ENCODE measurements around the gene SUPT7L. TPM values are rescaled to one million over a fixed set of nuclear protein-coding genes. Genes with fewer than 3 reads are reported as not detected.
A peak's percentile ranks its signal among the peaks of the same experiment; 100 is the strongest.
"Not testable (repeated sequence)": the region's sequence is repeated elsewhere in the genome, so short reads cannot be mapped to it uniquely, and the experiment has no call there.

Gene SUPT7L
- total RNA-seq, 2 experiments from 2014 or later, result 36.5 to 37.2 TPM

- Mint-ChIP-seq H3K4me1 (peaks cover 31% of the 10 kb centered on the region), H3K4me3 (no peak overlapping the region), H3K27me3 (no peaks in the 10 kb centered on the region), H3K36me3 (ENCODE audit: low read depth) (no peaks in the 10 kb centered on the region), H3K9me3 (no peaks in the 10 kb centered on the region), H3K27ac (peak overlapping the region; percentile 28)
- no peak for DNase-seq
- ChIA-PET CTCF (interaction anchor here (0.6 to 3.4 kb wide), 17 partner anchors 9 to 831 kb away, joined by 3 to 46 read pairs (median 5); no protein-coding TSS in a partner anchor), POLR2A (interaction anchor here (0.9 to 1.5 kb wide), 3 partner anchors 21 to 688 kb away, joined by 3 to 6 read pairs (median 5); partner anchors contain the start of gene FOSL2)
Measured at GRCh38 chr2:27704342-27704876, 41.0 kb upstream of the SUPT7L start.

- Mint-ChIP-seq H3K4me3 (no peak overlapping the region), H3K9me3 (no peaks in the 10 kb centered on the region), H3K27ac (no peak overlapping the region), H3K36me3 (ENCODE audit: low read depth) (no peaks in the 10 kb centered on the region), H3K4me1 (peaks cover 31% of the 10 kb centered on the region), H3K27me3 (no peaks in the 10 kb centered on the region)
- peak; percentile 89 for DNase-seq
- ChIA-PET POLR2A (interaction anchor here (0.9 to 1.5 kb wide), 4 partner anchors 20 to 705 kb away, joined by 3 to 6 read pairs (median 4); partner anchors contain the start of gene FOSL2), CTCF (interaction anchor here (0.6 to 3.4 kb wide), 22 partner anchors 10 to 1145 kb away, joined by 3 to 46 read pairs (median 4); no protein-coding TSS in a partner anchor)
Measured at GRCh38 chr2:27703638-27704341, 40.4 kb upstream of the SUPT7L start.

- H3K27me3 Mint-ChIP-seq, result no peaks in the 10 kb centered on the region
- ChIA-PET CTCF (no interaction called here), POLR2A (no interaction called here)
- no peak overlapping the region for H3K27ac Mint-ChIP-seq
- DNase-seq, result no peak
- H3K4me3 Mint-ChIP-seq, result no peak overlapping the region
- H3K9me3 Mint-ChIP-seq, result no peaks in the 10 kb centered on the region
- peaks cover 10% of the 10 kb centered on the region for H3K36me3 Mint-ChIP-seq (ENCODE audit: low read depth)
- H3K4me1 Mint-ChIP-seq, result peaks cover 41% of the 10 kb centered on the region
Measured at GRCh38 chr2:27702302-27702701, 38.9 kb upstream of the SUPT7L start.

GRCh38 chr2:27701676-27702075 is 38.3 kb upstream of the SUPT7L start:
- H3K27ac Mint-ChIP-seq, result no peak overlapping the region
- H3K9me3 Mint-ChIP-seq, result no peaks in the 10 kb centered on the region
- POLR2A ChIA-PET, result no interaction called here
- no peak for DNase-seq
- H3K4me3 Mint-ChIP-seq, result no peak overlapping the region
- H3K36me3 Mint-ChIP-seq (ENCODE audit: low read depth), result peaks cover 11% of the 10 kb centered on the region
- H3K27me3 Mint-ChIP-seq, result no peaks in the 10 kb centered on the region
- CTCF ChIA-PET, result no interaction called here
- H3K4me1 Mint-ChIP-seq, result peaks cover 48% of the 10 kb centered on the region

GRCh38 chr2:27697660-27698059 is 34.2 kb upstream of the SUPT7L start:
- DNase-seq, result no peak
- peaks cover 30% of the 10 kb centered on the region for H3K4me1 Mint-ChIP-seq
- peak overlapping the region; percentile 56 for H3K27ac Mint-ChIP-seq
- POLR2A ChIA-PET, result interaction anchor here (0.6 to 1.3 kb wide), 2 partner anchors 13 to 16 kb away, joined by 3 read pairs; no protein-coding TSS in a partner anchor
- H3K36me3 Mint-ChIP-seq (ENCODE audit: low read depth), result peaks cover 28% of the 10 kb centered on the region
- CTCF ChIA-PET, result interaction anchor here (2.9 kb wide), 1 partner anchor 14 kb away, joined by 24 read pairs; no protein-coding TSS in a partner anchor
- H3K9me3 Mint-ChIP-seq, result no peaks in the 10 kb centered on the region
- no peaks in the 10 kb centered on the region for H3K27me3 Mint-ChIP-seq
- H3K4me3 Mint-ChIP-seq, result no peak overlapping the region

- Mint-ChIP-seq H3K9me3 (no peaks in the 10 kb centered on the region), H3K27ac (no peak overlapping the region), H3K36me3 (ENCODE audit: low read depth) (peaks cover 47% of the 10 kb centered on the region), H3K27me3 (no peaks in the 10 kb centered on the region), H3K4me1 (peaks cover 15% of the 10 kb centered on the region), H3K4me3 (no peak overlapping the region)
- POLR2A ChIA-PET, result no interaction called here
- DNase-seq, result no peak
- CTCF ChIA-PET, result no interaction called here
Measured at GRCh38 chr2:27690052-27690451, 26.6 kb upstream of the SUPT7L start.

- DNase-seq, result no peak
- Mint-ChIP-seq H3K27me3 (no peaks in the 10 kb centered on the region), H3K27ac (no peak overlapping the region), H3K4me1 (peaks cover 21% of the 10 kb centered on the region), H3K4me3 (no peak overlapping the region), H3K36me3 (ENCODE audit: low read depth) (peaks cover 52% of the 10 kb centered on the region), H3K9me3 (no peaks in the 10 kb centered on the region)
- ChIA-PET CTCF (no interaction called here), POLR2A (no interaction called here)
Measured at GRCh38 chr2:27689424-27689823, 26.0 kb upstream of the SUPT7L start.

GRCh38 chr2:27687232-27687631 is 23.8 kb upstream of the SUPT7L start:
- peaks cover 38% of the 10 kb centered on the region for H3K4me1 Mint-ChIP-seq
- ChIA-PET CTCF (no interaction called here), POLR2A (no interaction called here)
- no peak overlapping the region for H3K4me3 Mint-ChIP-seq
- H3K27me3 Mint-ChIP-seq, result no peaks in the 10 kb centered on the region
- no peak overlapping the region for H3K27ac Mint-ChIP-seq
- H3K36me3 Mint-ChIP-seq (ENCODE audit: low read depth), result peaks cover 53% of the 10 kb centered on the region
- no peaks in the 10 kb centered on the region for H3K9me3 Mint-ChIP-seq
- no peak for DNase-seq

GRCh38 chr2:27685577-27685976 is 22.2 kb upstream of the SUPT7L start:
- no peak for DNase-seq
- Mint-ChIP-seq H3K9me3 (no peaks in the 10 kb centered on the region), H3K27me3 (no peaks in the 10 kb centered on the region), H3K4me3 (no peak overlapping the region), H3K36me3 (ENCODE audit: low read depth) (peaks cover 51% of the 10 kb centered on the region), H3K27ac (peak overlapping the region; percentile 90), H3K4me1 (peaks cover 46% of the 10 kb centered on the region)
- CTCF ChIA-PET, result interaction anchor here (1.5 kb wide), 1 partner anchor 19 kb away, joined by 4 read pairs; no protein-coding TSS in a partner anchor
- POLR2A ChIA-PET, result interaction anchor here (1.0 kb wide), 1 partner anchor 15 kb away, joined by 4 read pairs; no protein-coding TSS in a partner anchor

- CTCF ChIA-PET, result interaction anchor here (1.1 to 4.3 kb wide), 6 partner anchors 19 to 255 kb away, joined by 3 to 46 read pairs (median 24); partner anchors contain the start of genes NRBP1, SLC4A1AP and SUPT7L
- peak; percentile 28 for DNase-seq
- peak overlapping the region; percentile 51 for H3K4me3 Mint-ChIP-seq
- H3K36me3 Mint-ChIP-seq (ENCODE audit: low read depth), result peaks cover 52% of the 10 kb centered on the region
- not testable (repeated sequence) for H3K9me3 Mint-ChIP-seq, H3K27me3 Mint-ChIP-seq
- H3K27ac Mint-ChIP-seq, result peak overlapping the region; percentile 90
- POLR2A ChIA-PET, result interaction anchor here (1.0 to 2.9 kb wide), 4 partner anchors 13 to 57 kb away, joined by 3 to 23 read pairs (median 4); partner anchors contain the start of genes CCDC121 and GPN1
- peaks cover 47% of the 10 kb centered on the region for H3K4me1 Mint-ChIP-seq
Measured at GRCh38 chr2:27685006-27685405, 21.6 kb upstream of the SUPT7L start.

- Mint-ChIP-seq H3K27ac (peak overlapping the region; percentile 90), H3K4me1 (peaks cover 47% of the 10 kb centered on the region), H3K27me3 (no peaks in the 10 kb centered on the region), H3K4me3 (no peak overlapping the region), H3K9me3 (no peaks in the 10 kb centered on the region), H3K36me3 (ENCODE audit: low read depth) (peaks cover 54% of the 10 kb centered on the region)
- POLR2A ChIA-PET, result interaction anchor here (0.6 to 3.6 kb wide), 13 partner anchors 15 to 1650 kb away, joined by 3 to 23 read pairs (median 4); partner anchors contain the start of genes CCDC121, GPN1, PPM1G and RAB10
- peak; percentile 90 for DNase-seq
- CTCF ChIA-PET, result interaction anchor here (0.6 to 4.3 kb wide), 61 partner anchors 10 to 937 kb away, joined by 3 to 46 read pairs (median 4); partner anchors contain the start of genes CCDC121, EIF2B4, FOSL2 and GPN1
Measured at GRCh38 chr2:27683390-27684071, 20.1 kb upstream of the SUPT7L start.

- POLR2A ChIA-PET, result interaction anchor here (0.7 to 3.6 kb wide), 11 partner anchors 16 to 1649 kb away, joined by 3 to 23 read pairs (median 5); partner anchors contain the start of genes CCDC121, GPN1, PPM1G and RAB10
- peaks cover 47% of the 10 kb centered on the region for H3K4me1 Mint-ChIP-seq
- CTCF ChIA-PET, result interaction anchor here (0.7 to 4.3 kb wide), 28 partner anchors 9 to 981 kb away, joined by 3 to 46 read pairs (median 10); partner anchors contain the start of genes IFT172, MPV17, MRPL33 and NRBP1
- H3K36me3 Mint-ChIP-seq (ENCODE audit: low read depth), result peaks cover 47% of the 10 kb centered on the region
- not testable (repeated sequence) for H3K4me3 Mint-ChIP-seq, DNase-seq, H3K27me3 Mint-ChIP-seq, H3K9me3 Mint-ChIP-seq
- H3K27ac Mint-ChIP-seq, result peak overlapping the region; percentile 71
Measured at GRCh38 chr2:27682334-27682771, 18.9 kb upstream of the SUPT7L start.
